ENCODE data around the gene HRG.
"Not testable (repeated sequence)": the region's sequence is repeated elsewhere in the genome, so short reads cannot be mapped to it uniquely, and the experiment has no call there.

- not testable (repeated sequence) for TF ChIP-seq EZH2phosphoT487 (IDR thresholded peaks at IDR 0.05; ENCODE audit: insufficient read depth, low read depth); EZH2 (IDR thresholded peaks at IDR 0.05; ENCODE audit: insufficient read depth, poor library complexity, severe bottlenecking)
These were observed 44.9 kb downstream of the HRG start for GRCh38 chr3:186710694-186711093.

Measured in GM23248 (cell line).